Keratinocyte (primary cell): ENCODE data around the gene KCNK5.

Experiments used
- EZH2 ChIP-seq: IDR thresholded peaks from one replicate; pipeline ENCODE4 v1.6.1; 2012; ENCODE audit warnings: inconsistent platforms, mild to moderate bottlenecking, low read length, moderate library complexity
- TF ChIP-seq, protein P1 (sequence below), 3 experiments: IDR thresholded peaks in 1 of 3; conservative IDR thresholded peaks in 1 of 3; optimal IDR thresholded peaks in 1 of 3; 2 replicates in 2 of 3; 3 replicates in 1 of 3; pipeline versions ENCODE3 to v1.5.1; 2011; ENCODE audit warnings: low read length in 3 of 3, mild to moderate bottlenecking in 3 of 3, moderate library complexity in 2 of 3, control low read depth in 1 of 3, inconsistent platforms in 1 of 3; ENCODE audit not compliant: insufficient read depth in 2 of 3; ENCODE audit errors: extremely low read depth in 1 of 3

DNA sequence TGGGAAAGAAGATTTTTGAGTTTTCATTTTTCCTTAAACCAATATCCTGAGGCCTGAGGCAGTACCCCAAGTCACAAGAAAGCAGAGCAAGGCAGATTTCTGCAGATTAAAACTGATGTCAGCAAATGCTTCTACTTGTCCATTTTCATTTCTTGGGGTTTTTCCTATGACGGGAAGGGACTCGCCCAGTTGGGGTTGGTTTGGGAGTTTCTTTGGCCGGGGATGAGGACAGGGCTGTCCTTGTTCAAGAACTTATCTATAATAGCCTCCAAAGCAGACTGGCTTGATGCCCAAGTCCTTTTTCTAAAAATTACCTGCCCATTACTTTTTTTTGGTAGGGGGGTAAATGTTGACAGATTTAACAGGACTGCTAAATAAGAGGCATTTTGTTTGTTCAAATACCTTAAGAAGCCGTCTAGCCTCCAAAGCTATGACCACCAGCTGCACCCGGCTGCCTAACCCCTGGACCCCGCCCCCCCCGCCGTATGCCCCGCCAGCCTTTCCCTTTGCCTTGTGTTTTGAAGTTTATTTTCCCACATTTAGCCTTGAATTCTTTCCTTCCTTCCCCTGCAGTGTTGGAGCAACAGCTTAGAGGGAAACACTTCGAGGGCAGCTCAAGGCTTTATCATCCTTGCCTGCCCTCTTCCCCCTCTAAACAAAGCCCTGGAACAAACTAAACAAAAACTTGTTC, 2.5 kb downstream of the KCNK5 start:
- TF ChIP-seq, protein P1, sequence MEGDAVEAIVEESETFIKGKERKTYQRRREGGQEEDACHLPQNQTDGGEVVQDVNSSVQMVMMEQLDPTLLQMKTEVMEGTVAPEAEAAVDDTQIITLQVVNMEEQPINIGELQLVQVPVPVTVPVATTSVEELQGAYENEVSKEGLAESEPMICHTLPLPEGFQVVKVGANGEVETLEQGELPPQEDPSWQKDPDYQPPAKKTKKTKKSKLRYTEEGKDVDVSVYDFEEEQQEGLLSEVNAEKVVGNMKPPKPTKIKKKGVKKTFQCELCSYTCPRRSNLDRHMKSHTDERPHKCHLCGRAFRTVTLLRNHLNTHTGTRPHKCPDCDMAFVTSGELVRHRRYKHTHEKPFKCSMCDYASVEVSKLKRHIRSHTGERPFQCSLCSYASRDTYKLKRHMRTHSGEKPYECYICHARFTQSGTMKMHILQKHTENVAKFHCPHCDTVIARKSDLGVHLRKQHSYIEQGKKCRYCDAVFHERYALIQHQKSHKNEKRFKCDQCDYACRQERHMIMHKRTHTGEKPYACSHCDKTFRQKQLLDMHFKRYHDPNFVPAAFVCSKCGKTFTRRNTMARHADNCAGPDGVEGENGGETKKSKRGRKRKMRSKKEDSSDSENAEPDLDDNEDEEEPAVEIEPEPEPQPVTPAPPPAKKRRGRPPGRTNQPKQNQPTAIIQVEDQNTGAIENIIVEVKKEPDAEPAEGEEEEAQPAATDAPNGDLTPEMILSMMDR (optimal IDR thresholded peaks at IDR 0.05 in 1 of 3, IDR thresholded peaks at IDR 0.05 in 1 of 3, conservative IDR thresholded peaks at IDR 0.05 in 1 of 3; ENCODE audit: extremely low read depth in 1 of 3, insufficient read depth in 2 of 3, low read length in 3 of 3): no peak
- no peak for TF ChIP-seq EZH2
